ENCODE results near the gene CHRM5. TPM values are rescaled to one million over a fixed set of nuclear protein-coding genes. Genes with fewer than 3 reads are reported as not detected.

The CHRM5 gene
- total RNA-seq, 6 experiments from 2014 or later, result not detected

GRCh38 chr15:34064438-34064837, 96.1 kb downstream of the CHRM5 start:
- TF ChIP-seq POLR2A (IDR thresholded peaks at IDR 0.05), result no peak
- no peak for TF ChIP-seq CTCF (IDR thresholded peaks at IDR 0.05)
- Histone ChIP-seq H3K27ac (no peak overlapping the region), H3K27me3 (no peaks in the 10 kb centered on the region), H3K4me3 (no peak overlapping the region), H3K9me3 (no peaks in the 10 kb centered on the region), H3K36me3 (no peaks in the 10 kb centered on the region), H3K4me1 (no peaks in the 10 kb centered on the region)
- WGBS (ENCODE audit: insufficient coverage, low coverage, low lambda C conversion rate, missing lambda C conversion rate), result 0% methylated on average over 1 of the region's 1 CpG
- ATAC-seq (no peak), DNase-seq (no peak)
- intact Hi-C loops (cut with DNase I), result no loop called here

GRCh38 chr15:34065261-34065660, 97.0 kb downstream of the CHRM5 start:
- 86% methylated on average over 3 of the region's 3 CpGs for WGBS (ENCODE audit: insufficient coverage, low coverage, low lambda C conversion rate, missing lambda C conversion rate)
- DNase-seq (no peak), ATAC-seq (no peak)
- no peak overlapping the region for H3K4me3 ChIP-seq
- no peaks in the 10 kb centered on the region for H3K36me3 ChIP-seq
- no peaks in the 10 kb centered on the region for H3K27me3 ChIP-seq
- no peaks in the 10 kb centered on the region for H3K9me3 ChIP-seq
- no peak for TF ChIP-seq POLR2A (IDR thresholded peaks at IDR 0.05)
- no peak for TF ChIP-seq CTCF (IDR thresholded peaks at IDR 0.05)
- H3K4me1 ChIP-seq, result no peaks in the 10 kb centered on the region
- no peak overlapping the region for H3K27ac ChIP-seq
- intact Hi-C loops (cut with DNase I), result no loop called here

- ATAC-seq, result no peak
- no peaks in the 10 kb centered on the region for H3K4me1 ChIP-seq
- no peak overlapping the region for H3K4me3 ChIP-seq
- no peaks in the 10 kb centered on the region for H3K9me3 ChIP-seq
- no peak for TF ChIP-seq POLR2A (IDR thresholded peaks at IDR 0.05)
- no peak for TF ChIP-seq CTCF (IDR thresholded peaks at IDR 0.05)
- no peaks in the 10 kb centered on the region for H3K27me3 ChIP-seq
- DNase-seq, result no peak
- intact Hi-C loops (cut with DNase I), result no loop called here
- H3K27ac ChIP-seq, result no peak overlapping the region
- H3K36me3 ChIP-seq, result no peaks in the 10 kb centered on the region
- WGBS (ENCODE audit: insufficient coverage, low coverage, low lambda C conversion rate, missing lambda C conversion rate), result 88% methylated on average over 7 of the region's 8 CpGs
These were observed 97.6 kb downstream of the CHRM5 start for GRCh38 chr15:34065941-34066340.

GRCh38 chr15:34070003-34070402, 101.7 kb downstream of the CHRM5 start:
- no peak overlapping the region for H3K4me3 ChIP-seq
- WGBS (ENCODE audit: insufficient coverage, low coverage, low lambda C conversion rate, missing lambda C conversion rate), result 74% methylated on average over 4 of the region's 6 CpGs
- DNase-seq (no peak), ATAC-seq (no peak)
- no peak overlapping the region for H3K27ac ChIP-seq
- H3K27me3 ChIP-seq, result no peaks in the 10 kb centered on the region
- no peak for TF ChIP-seq CTCF (IDR thresholded peaks at IDR 0.05)
- no peak for TF ChIP-seq POLR2A (IDR thresholded peaks at IDR 0.05)
- no peaks in the 10 kb centered on the region for H3K4me1 ChIP-seq
- H3K9me3 ChIP-seq, result no peaks in the 10 kb centered on the region
- H3K36me3 ChIP-seq, result no peaks in the 10 kb centered on the region
- intact Hi-C loops (cut with DNase I), result no loop called here

GRCh38 chr15:34076785-34077184, 108.5 kb downstream of the CHRM5 start:
- no peaks in the 10 kb centered on the region for H3K36me3 ChIP-seq
- H3K27ac ChIP-seq, result no peak overlapping the region
- ATAC-seq, result no peak
- no peak for DNase-seq
- no peak for TF ChIP-seq CTCF (IDR thresholded peaks at IDR 0.05)
- no peak for TF ChIP-seq POLR2A (IDR thresholded peaks at IDR 0.05)
- intact Hi-C loops (cut with DNase I), result no loop called here
- no peaks in the 10 kb centered on the region for H3K4me1 ChIP-seq
- 100% methylated on average over 4 of the region's 4 CpGs for WGBS (ENCODE audit: insufficient coverage, low coverage, low lambda C conversion rate, missing lambda C conversion rate)
- no peaks in the 10 kb centered on the region for H3K9me3 ChIP-seq
- no peaks in the 10 kb centered on the region for H3K27me3 ChIP-seq
- no peak overlapping the region for H3K4me3 ChIP-seq
